OCI-LY7 (cell line): ENCODE results near the gene NRAS. TPM values are rescaled to one million over a fixed set of nuclear protein-coding genes. Genes with fewer than 3 reads are reported as not detected.

Source experiments
- BruUV-seq: library from RNA; stranded (reverse); fragments of 400-500 nt; replicated peaks from 2 replicates; lab custom pipeline; 2021; lab: Mats Ljungman, UMichigan
- CTCF ChIA-PET: fragments of 300-600 bp; sonication (Branson Sonifier 250); formaldehyde crosslinking; loops from one replicate; lab custom pipeline; 2022; ENCODE audit warnings: antibody characterized with exemption; ENCODE audit not compliant: unreplicated experiment; lab: Charles Lee
- POLR2A ChIA-PET: fragments of 300-600 bp; sonication (Branson Sonifier 250); formaldehyde crosslinking; loops from one replicate; lab custom pipeline; 2022; ENCODE audit warnings: antibody characterized with exemption; lab: Charles Lee
- DNase-seq: peaks from one replicate; pipeline ENCODE4 v3.0.0-alpha.2; 2015; ENCODE audit warnings: low spot score
- H2AFZ ChIP-seq: fragments of 200-600 bp; sonication (generic), shearing (Covaris generic); 2 replicates; pipeline ENCODE4 v1.6.1; 2014; ENCODE audit warnings: mild to moderate bottlenecking, antibody characterized with exemption, low read length, moderate library complexity
- H3K27ac ChIP-seq: fragments of 200-600 bp; sonication (generic); 2 replicates; pipeline ENCODE4 v1.5.1; 2014; ENCODE audit warnings: mixed run types, low read depth, mild to moderate bottlenecking, moderate library complexity, low read length, inconsistent platforms; ENCODE audit not compliant: poor library complexity, severe bottlenecking
- H3K36me3 ChIP-seq: fragments of 200-600 bp; sonication (generic); 2 replicates; pipeline ENCODE4 v1.6.1; 2014; ENCODE audit warnings: mild to moderate bottlenecking, antibody characterized with exemption, low read length, moderate library complexity, mixed read lengths; ENCODE audit not compliant: insufficient read depth
- H3K4me1 ChIP-seq: fragments of 200-600 bp; sonication (generic); 2 replicates; pipeline ENCODE4 v1.5.1; 2014; ENCODE audit warnings: mild to moderate bottlenecking, low read length; ENCODE audit not compliant: insufficient read depth, poor library complexity, severe bottlenecking
- H3K4me2 ChIP-seq: fragments of 200-600 bp; sonication (generic); 2 replicates; pipeline ENCODE4 v1.6.1; 2014; ENCODE audit warnings: mild to moderate bottlenecking, low read length
- H3K4me3 ChIP-seq: fragments of 200-600 bp; sonication (generic); 2 replicates; pipeline ENCODE4 v1.5.1; 2014; ENCODE audit warnings: mild to moderate bottlenecking, low read depth, low read length; ENCODE audit not compliant: poor library complexity, severe bottlenecking
- H3K79me2 ChIP-seq: fragments of 200-600 bp; sonication (generic); 2 replicates; pipeline ENCODE4 v1.6.1; 2016; ENCODE audit warnings: low read depth, mild to moderate bottlenecking, low read length, moderate library complexity, mixed read lengths; ENCODE audit not compliant: insufficient read depth
- H3K9me2 ChIP-seq: fragments of 200-600 bp; sonication (generic); 2 replicates; pipeline ENCODE4 v1.6.1; 2016; ENCODE audit warnings: mild to moderate bottlenecking, low read length, mixed read lengths; ENCODE audit not compliant: insufficient read depth
- H3K9me3 ChIP-seq: fragments of 200-600 bp; sonication (generic); 2 replicates; pipeline ENCODE4 v1.6.1; 2014; ENCODE audit warnings: mild to moderate bottlenecking, mixed run types, low read length, mixed read lengths
- H4K20me1 ChIP-seq: fragments of 200-600 bp; sonication (generic); 2 replicates; pipeline ENCODE4 v1.6.1; 2014; ENCODE audit warnings: mild to moderate bottlenecking, antibody characterized with exemption, low read length, moderate library complexity, mixed read lengths; ENCODE audit not compliant: insufficient read depth
- EZH2phosphoT487 ChIP-seq: fragments of 200-600 bp; sonication (generic); IDR thresholded peaks from 2 replicates; pipeline ENCODE4 v1.6.1; 2018; ENCODE audit warnings: low read depth, borderline replicate concordance, mild to moderate bottlenecking, mixed run types, antibody characterized with exemption, low read length, moderate library complexity, mixed read lengths
- intact Hi-C: fragments of 100-400 bp; cut with micrococcal nuclease; formaldehyde crosslinking; loops from one replicate; pipeline ENCODE4 v1.10.0; 2022; ENCODE audit not compliant: unreplicated experiment
- total RNA-seq, 2 experiments: library from RNA; depleted of rRNA in 1 of 2; stranded (reverse); fragments of >200 nt in 1 of 2; shearing (Covaris generic) in 1 of 2; gene quantifications; 2 replicates each; pipeline ENCODE4 v1.2.3, GENCODE V29; 2014 to 2022
- TF ChIP-seq, protein P1 (sequence below): fragments of 200-600 bp; sonication (generic); conservative IDR thresholded peaks from 2 replicates; pipeline ENCODE4 v1.5.1; 2014; ENCODE audit warnings: mild to moderate bottlenecking, antibody characterized with exemption, low read length, moderate library complexity, mixed read lengths

Gene NRAS
- total RNA-seq, 2 experiments from 2014 or later, result 32.6 to 43.5 TPM

GRCh38 chr1:114707604-114708003, 9.0 kb downstream of the NRAS start:
- Histone ChIP-seq H3K9me2 (no peaks in the 10 kb centered on the region), H3K36me3 (peaks cover 77% of the 10 kb centered on the region), H3K27ac (no peak overlapping the region), H3K79me2 (no peaks in the 10 kb centered on the region), H3K4me2 (no peak overlapping the region), H3K9me3 (no peaks in the 10 kb centered on the region), H2AFZ (no peak overlapping the region), H3K4me1 (no peaks in the 10 kb centered on the region), H4K20me1 (no peaks in the 10 kb centered on the region), H3K4me3 (no peak overlapping the region)
- no peak for DNase-seq
- intact Hi-C loops, result no loop called here
- BruUV-seq, result no TSS peak
- TF ChIP-seq, protein P1, sequence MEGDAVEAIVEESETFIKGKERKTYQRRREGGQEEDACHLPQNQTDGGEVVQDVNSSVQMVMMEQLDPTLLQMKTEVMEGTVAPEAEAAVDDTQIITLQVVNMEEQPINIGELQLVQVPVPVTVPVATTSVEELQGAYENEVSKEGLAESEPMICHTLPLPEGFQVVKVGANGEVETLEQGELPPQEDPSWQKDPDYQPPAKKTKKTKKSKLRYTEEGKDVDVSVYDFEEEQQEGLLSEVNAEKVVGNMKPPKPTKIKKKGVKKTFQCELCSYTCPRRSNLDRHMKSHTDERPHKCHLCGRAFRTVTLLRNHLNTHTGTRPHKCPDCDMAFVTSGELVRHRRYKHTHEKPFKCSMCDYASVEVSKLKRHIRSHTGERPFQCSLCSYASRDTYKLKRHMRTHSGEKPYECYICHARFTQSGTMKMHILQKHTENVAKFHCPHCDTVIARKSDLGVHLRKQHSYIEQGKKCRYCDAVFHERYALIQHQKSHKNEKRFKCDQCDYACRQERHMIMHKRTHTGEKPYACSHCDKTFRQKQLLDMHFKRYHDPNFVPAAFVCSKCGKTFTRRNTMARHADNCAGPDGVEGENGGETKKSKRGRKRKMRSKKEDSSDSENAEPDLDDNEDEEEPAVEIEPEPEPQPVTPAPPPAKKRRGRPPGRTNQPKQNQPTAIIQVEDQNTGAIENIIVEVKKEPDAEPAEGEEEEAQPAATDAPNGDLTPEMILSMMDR, result no peak
- no peak for TF ChIP-seq EZH2phosphoT487
- CTCF ChIA-PET, result no interaction called here
- POLR2A ChIA-PET, result no interaction called here

DNA sequence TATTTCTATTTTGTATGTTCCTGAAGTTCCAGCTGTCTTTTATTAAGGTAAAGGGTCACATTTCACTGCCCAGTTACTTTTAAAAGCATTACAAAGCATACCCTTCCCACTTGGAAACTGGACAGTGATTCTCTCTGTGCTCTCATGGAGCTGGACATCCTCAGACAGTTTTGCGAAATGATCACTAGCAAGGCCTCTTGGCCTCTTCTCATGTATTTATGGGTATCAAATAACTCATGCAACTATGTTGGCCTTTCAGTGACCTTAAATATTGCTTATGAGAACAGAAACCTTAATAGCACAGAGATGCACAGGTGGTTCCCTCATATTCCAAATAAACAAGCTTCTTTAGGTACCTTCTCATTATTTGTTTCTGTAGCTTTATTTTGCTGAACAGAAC, 13.3 kb downstream of the NRAS start:
- H3K4me1 ChIP-seq, result no peaks in the 10 kb centered on the region
- peaks cover 37% of the 10 kb centered on the region for H3K36me3 ChIP-seq
- no peaks in the 10 kb centered on the region for H3K9me3 ChIP-seq
- CTCF ChIA-PET, result no interaction called here
- no peaks in the 10 kb centered on the region for H3K9me2 ChIP-seq
- H3K27ac ChIP-seq, result no peak overlapping the region
- no peak for DNase-seq
- no peak overlapping the region for H2AFZ ChIP-seq
- POLR2A ChIA-PET, result interaction anchor here (0.7 to 2.0 kb wide), 4 partner anchors 8 to 350 kb away, joined by 3 to 12 read pairs (median 4); partner anchors contain the start of genes AMPD1 and NRAS
- TF ChIP-seq, protein P1, result no peak
- TF ChIP-seq EZH2phosphoT487, result no peak
- intact Hi-C loops, result no loop called here
- no peaks in the 10 kb centered on the region for H4K20me1 ChIP-seq
- BruUV-seq, result no TSS peak
- H3K4me3 ChIP-seq, result no peak overlapping the region
- H3K4me2 ChIP-seq, result no peak overlapping the region
- no peaks in the 10 kb centered on the region for H3K79me2 ChIP-seq

GRCh38 chr1:114702737-114703136, 13.8 kb downstream of the NRAS start:
- Histone ChIP-seq H3K9me3 (no peaks in the 10 kb centered on the region), H3K4me3 (no peak overlapping the region), H3K4me2 (no peak overlapping the region), H3K79me2 (no peaks in the 10 kb centered on the region), H4K20me1 (no peaks in the 10 kb centered on the region), H3K4me1 (no peaks in the 10 kb centered on the region), H2AFZ (no peak overlapping the region), H3K27ac (no peak overlapping the region), H3K36me3 (peaks cover 32% of the 10 kb centered on the region), H3K9me2 (no peaks in the 10 kb centered on the region)
- no peak for DNase-seq
- CTCF ChIA-PET, result no interaction called here
- POLR2A ChIA-PET, result interaction anchor here (0.7 to 2.0 kb wide), 3 partner anchors 10 to 349 kb away, joined by 3 to 12 read pairs (median 4); partner anchors contain the start of gene NRAS
- no peak for TF ChIP-seq EZH2phosphoT487
- TF ChIP-seq, protein P1, result no peak
- intact Hi-C loops, result no loop called here
- no TSS peak for BruUV-seq
